Loucy (cell line): ENCODE results near the gene B4GALNT1.

Experiments
- H2AFZ ChIP-seq: fragments of 200-600 bp; sonication (generic); 2 replicates; pipeline ENCODE4 v1.6.0; 2016; ENCODE audit warnings: antibody characterized with exemption, mild to moderate bottlenecking, low read length, moderate library complexity
- H3F3A ChIP-seq: fragments of 200-600 bp; 2 replicates; pipeline ENCODE4 v1.6.0; 2016; ENCODE audit warnings: antibody characterized with exemption, low read depth, mild to moderate bottlenecking
- H3K27me3 ChIP-seq: fragments of 200-600 bp; sonication (generic); 2 replicates; pipeline ENCODE4 v1.6.1; 2014; ENCODE audit warnings: low read length, mild to moderate bottlenecking; ENCODE audit not compliant: insufficient read depth, poor library complexity, severe bottlenecking
- H3K36me3 ChIP-seq: fragments of 200-600 bp; sonication (generic); 2 replicates; pipeline ENCODE4 v1.6.1; 2016; ENCODE audit warnings: low read length; ENCODE audit not compliant: insufficient read depth
- H3K4me1 ChIP-seq: fragments of 200-600 bp; sonication (generic); 2 replicates; pipeline ENCODE4 v1.5.1; 2014; ENCODE audit warnings: low read length, mild to moderate bottlenecking; ENCODE audit not compliant: insufficient read depth, poor library complexity, severe bottlenecking
- H3K4me2 ChIP-seq: fragments of 200-600 bp; sonication (generic); 2 replicates; pipeline ENCODE4 v1.6.0; 2014; ENCODE audit warnings: antibody characterized with exemption, low read length, low read depth, mild to moderate bottlenecking; ENCODE audit not compliant: poor library complexity, severe bottlenecking
- H3K4me3 ChIP-seq: fragments of 200-600 bp; sonication (generic); 2 replicates; pipeline ENCODE4 v1.5.1; 2014; ENCODE audit warnings: low read length, mild to moderate bottlenecking, mixed read lengths; ENCODE audit not compliant: poor library complexity, severe bottlenecking
- H3K79me2 ChIP-seq: fragments of 200-600 bp; sonication (generic); 2 replicates; pipeline ENCODE4 v1.6.1; 2014; ENCODE audit warnings: low read length; ENCODE audit not compliant: insufficient read depth
- H3K9ac ChIP-seq: fragments of 200-600 bp; sonication (generic); 2 replicates; pipeline ENCODE4 v1.6.0; 2014; ENCODE audit warnings: mild to moderate bottlenecking, low read depth, low read length, moderate library complexity; ENCODE audit not compliant: poor library complexity, severe bottlenecking
- H3K9me2 ChIP-seq: fragments of 200-600 bp; sonication (generic); replicated peaks from 2 replicates; pipeline ENCODE4 v1.6.1; 2016; ENCODE audit warnings: low read depth, low read length, mixed read lengths
- H3K9me3 ChIP-seq: fragments of 200-600 bp; sonication (generic); 2 replicates; pipeline ENCODE4 v1.6.1; 2014; ENCODE audit warnings: mild to moderate bottlenecking, antibody characterized with exemption, low read length, low read depth; ENCODE audit not compliant: insufficient read depth
- H4K20me1 ChIP-seq: fragments of 200-600 bp; sonication (generic); 2 replicates; pipeline ENCODE4 v1.6.0; 2014; ENCODE audit warnings: antibody characterized with exemption, low read length, mild to moderate bottlenecking; ENCODE audit not compliant: insufficient read depth, poor library complexity, severe bottlenecking
- EZH2phosphoT487 ChIP-seq: fragments of 200-600 bp; IDR thresholded peaks from 2 replicates; pipeline ENCODE4 v1.6.1; 2018; ENCODE audit warnings: antibody characterized with exemption, mild to moderate bottlenecking, moderate library complexity, borderline replicate concordance
- TF ChIP-seq, protein P1 (sequence below): fragments of 200-600 bp; sonication (generic); conservative IDR thresholded peaks from 2 replicates; pipeline ENCODE4 v1.5.1; 2014; ENCODE audit warnings: mild to moderate bottlenecking, antibody characterized with exemption, low read length

Gene B4GALNT1

DNA sequence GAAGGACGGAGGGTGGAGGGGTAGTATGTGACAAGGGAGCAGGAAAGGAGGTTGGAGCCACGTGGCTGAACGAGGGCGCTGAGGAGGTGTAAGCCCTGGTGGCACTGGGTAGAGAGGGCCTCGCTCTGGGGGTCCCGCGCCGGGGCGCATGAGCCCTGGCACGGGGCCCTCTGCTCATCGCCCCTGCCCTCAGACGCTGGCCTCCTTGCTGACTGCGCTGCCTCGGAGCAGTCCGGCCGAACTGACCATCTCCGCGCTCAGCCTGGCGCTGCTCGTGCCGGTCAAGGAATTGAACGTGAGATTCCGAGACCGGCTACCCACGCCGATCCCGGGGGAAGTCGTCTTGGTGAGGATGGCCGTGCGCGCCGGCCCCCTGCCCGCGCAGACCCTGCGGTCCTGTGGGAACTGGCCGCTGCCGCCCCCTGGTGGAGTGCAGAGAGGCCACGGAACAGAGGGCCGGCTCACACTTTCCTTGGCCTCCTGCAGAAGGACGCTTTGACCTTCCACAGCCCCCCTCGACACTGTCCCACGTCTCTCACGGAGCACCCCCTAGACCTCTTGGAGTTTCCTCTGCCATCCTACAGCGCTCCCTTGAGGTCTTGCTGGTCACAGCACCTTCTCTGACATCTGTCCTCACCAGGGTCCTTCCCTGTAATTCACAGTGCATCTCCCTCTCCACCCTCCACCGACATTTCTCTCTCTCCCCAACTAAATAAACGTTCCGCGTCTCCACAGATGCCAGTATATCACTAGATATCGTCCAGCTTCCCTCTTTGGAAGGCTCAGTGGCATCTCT is 11.3 kb downstream of the B4GALNT1 start:
- no peak overlapping the region for H3K4me2 ChIP-seq
- H4K20me1 ChIP-seq: no peaks in the 10 kb centered on the region
- no peaks in the 10 kb centered on the region for H3K27me3 ChIP-seq
- H3K4me3 ChIP-seq: no peak overlapping the region
- no peaks in the 10 kb centered on the region for H3K9me3 ChIP-seq
- H3K36me3 ChIP-seq: no peaks in the 10 kb centered on the region
- no peak overlapping the region for H2AFZ ChIP-seq
- H3K4me1 ChIP-seq: no peaks in the 10 kb centered on the region
- H3K9ac ChIP-seq: no peak overlapping the region
- no peaks in the 10 kb centered on the region for H3K79me2 ChIP-seq
- no peaks in the 10 kb centered on the region for H3F3A ChIP-seq
- TF ChIP-seq, protein P1, sequence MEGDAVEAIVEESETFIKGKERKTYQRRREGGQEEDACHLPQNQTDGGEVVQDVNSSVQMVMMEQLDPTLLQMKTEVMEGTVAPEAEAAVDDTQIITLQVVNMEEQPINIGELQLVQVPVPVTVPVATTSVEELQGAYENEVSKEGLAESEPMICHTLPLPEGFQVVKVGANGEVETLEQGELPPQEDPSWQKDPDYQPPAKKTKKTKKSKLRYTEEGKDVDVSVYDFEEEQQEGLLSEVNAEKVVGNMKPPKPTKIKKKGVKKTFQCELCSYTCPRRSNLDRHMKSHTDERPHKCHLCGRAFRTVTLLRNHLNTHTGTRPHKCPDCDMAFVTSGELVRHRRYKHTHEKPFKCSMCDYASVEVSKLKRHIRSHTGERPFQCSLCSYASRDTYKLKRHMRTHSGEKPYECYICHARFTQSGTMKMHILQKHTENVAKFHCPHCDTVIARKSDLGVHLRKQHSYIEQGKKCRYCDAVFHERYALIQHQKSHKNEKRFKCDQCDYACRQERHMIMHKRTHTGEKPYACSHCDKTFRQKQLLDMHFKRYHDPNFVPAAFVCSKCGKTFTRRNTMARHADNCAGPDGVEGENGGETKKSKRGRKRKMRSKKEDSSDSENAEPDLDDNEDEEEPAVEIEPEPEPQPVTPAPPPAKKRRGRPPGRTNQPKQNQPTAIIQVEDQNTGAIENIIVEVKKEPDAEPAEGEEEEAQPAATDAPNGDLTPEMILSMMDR: peak; percentile 71
- no peak for TF ChIP-seq EZH2phosphoT487
- no peaks in the 10 kb centered on the region for H3K9me2 ChIP-seq

DNA sequence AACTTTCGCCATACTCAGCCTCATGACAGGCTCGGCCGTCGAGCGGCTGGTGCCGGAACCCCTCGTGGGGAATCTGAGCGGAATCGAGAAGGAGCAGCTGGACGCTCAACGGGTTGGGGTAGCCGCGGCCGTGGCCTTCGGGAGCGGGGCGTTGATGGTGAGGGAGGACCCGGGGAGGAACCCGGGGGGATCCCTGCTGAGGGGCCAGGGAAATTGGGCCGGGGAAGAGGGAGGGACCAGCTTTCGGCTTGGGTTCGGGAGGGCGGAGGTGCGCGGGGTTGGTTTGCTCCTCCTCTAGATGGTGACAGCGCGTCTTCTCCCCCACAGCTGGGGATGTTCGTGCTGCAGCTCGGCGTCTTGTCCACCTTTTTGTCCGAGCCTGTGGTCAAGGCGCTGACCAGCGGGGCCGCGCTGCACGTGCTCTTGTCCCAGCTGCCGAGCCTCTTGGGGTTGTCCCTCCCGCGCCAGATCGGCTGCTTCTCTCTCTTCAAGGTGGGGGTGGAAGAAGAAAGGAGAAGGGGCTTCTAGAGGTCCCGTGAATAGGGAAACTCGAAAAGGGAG is 12.0 kb downstream of the B4GALNT1 start:
- Histone ChIP-seq H3K27me3 (no peaks in the 10 kb centered on the region), H3F3A (no peaks in the 10 kb centered on the region), H3K36me3 (no peaks in the 10 kb centered on the region), H3K4me1 (no peaks in the 10 kb centered on the region), H3K9me3 (no peaks in the 10 kb centered on the region), H3K9ac (no peak overlapping the region), H3K4me2 (no peak overlapping the region), H2AFZ (no peak overlapping the region), H4K20me1 (no peaks in the 10 kb centered on the region), H3K9me2 (no peaks in the 10 kb centered on the region), H3K79me2 (no peaks in the 10 kb centered on the region), H3K4me3 (no peak overlapping the region)
- TF ChIP-seq, protein P1: no peak
- TF ChIP-seq EZH2phosphoT487: no peak

DNA sequence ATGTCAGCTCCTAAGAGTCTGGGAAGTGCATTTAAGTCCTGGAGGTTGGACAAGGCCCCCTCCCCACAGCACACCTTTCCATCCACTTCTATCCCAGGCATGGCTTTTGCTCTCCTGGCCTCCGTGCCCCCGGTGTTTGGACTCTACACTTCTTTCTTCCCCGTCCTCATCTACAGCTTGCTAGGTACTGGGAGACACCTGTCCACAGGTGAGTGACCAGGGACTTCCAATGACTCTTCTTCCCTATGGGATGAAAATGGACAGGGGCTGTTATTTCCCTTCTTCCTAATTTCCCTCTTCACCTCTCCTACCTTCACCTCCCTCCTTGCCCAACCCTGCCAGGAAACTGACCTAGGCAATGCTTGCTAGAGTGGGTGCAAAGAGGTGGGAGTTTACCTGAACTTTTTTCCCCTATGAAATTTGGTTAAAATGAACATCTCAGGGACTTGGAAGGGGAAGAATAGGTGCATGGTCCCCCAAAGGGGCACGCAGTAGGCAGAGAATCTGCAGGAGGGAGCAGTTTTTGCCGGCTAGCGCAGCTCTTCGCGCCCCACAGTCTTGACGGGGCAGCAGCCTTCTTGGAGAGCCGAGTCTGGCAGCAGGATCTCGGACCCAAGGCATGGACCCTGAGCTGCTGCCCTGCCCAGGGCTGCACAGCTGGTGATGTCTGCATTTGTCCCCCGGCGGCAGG is 12.6 kb downstream of the B4GALNT1 start:
- no peak overlapping the region for H3K4me2 ChIP-seq
- H4K20me1 ChIP-seq: no peaks in the 10 kb centered on the region
- no peaks in the 10 kb centered on the region for H3K27me3 ChIP-seq
- no peaks in the 10 kb centered on the region for H3K4me1 ChIP-seq
- H3K9ac ChIP-seq: no peak overlapping the region
- no peaks in the 10 kb centered on the region for H3K79me2 ChIP-seq
- no peaks in the 10 kb centered on the region for H3K9me2 ChIP-seq
- H3K4me3 ChIP-seq: no peak overlapping the region
- no peak overlapping the region for H2AFZ ChIP-seq
- H3F3A ChIP-seq: no peaks in the 10 kb centered on the region
- TF ChIP-seq, protein P1: no peak
- TF ChIP-seq EZH2phosphoT487: no peak
- no peaks in the 10 kb centered on the region for H3K9me3 ChIP-seq
- no peaks in the 10 kb centered on the region for H3K36me3 ChIP-seq
